CD14-positive monocyte (primary cell): Measurements from ENCODE around the gene GABARAP. TPM values are rescaled to one million over a fixed set of nuclear protein-coding genes. Genes with fewer than 3 reads are reported as not detected.
A peak's percentile ranks its signal among the peaks of the same experiment; 100 is the strongest.

Experiments
- DNase-seq, 3 donors: peaks; one replicate each; pipeline ENCODE4 v3.0.0-alpha.2; 2011 to 2022
- H2AFZ ChIP-seq: 2 replicates; pipeline ENCODE4 v1.6.0; 2012; ENCODE audit warnings: mild to moderate bottlenecking, low read depth, low read length, inconsistent platforms; ENCODE audit not compliant: insufficient read depth, poor library complexity, severe bottlenecking
- H3K27ac ChIP-seq, 2 donors: 1 replicate in 1 of 2; 2 replicates in 1 of 2; pipeline ENCODE4 v1.5.1; 2012 to 2013; ENCODE audit warnings: low read length in 2 of 2, control low read depth in 1 of 2, inconsistent platforms in 1 of 2, low read depth in 1 of 2, mild to moderate bottlenecking in 1 of 2
- H3K27me3 ChIP-seq, 2 donors: one replicate each; pipeline versions ENCODE4 v1.6.0 to v1.6.1; 2011 to 2013; ENCODE audit warnings: low read length in 2 of 2; ENCODE audit not compliant: control insufficient read depth in 2 of 2, insufficient read depth in 2 of 2
- H3K36me3 ChIP-seq, 2 donors: replicated peaks in 1 of 2; 1 replicate in 1 of 2; 2 replicates in 1 of 2; pipeline versions ENCODE4 v1.5.1 to v1.6.1; 2012 to 2013; ENCODE audit warnings: low read length in 2 of 2, control low read depth in 1 of 2, inconsistent platforms in 1 of 2, mild to moderate bottlenecking in 1 of 2; ENCODE audit not compliant: insufficient read depth in 2 of 2, control insufficient read depth in 1 of 2
- H3K4me1 ChIP-seq, 2 donors: 1 replicate in 1 of 2; 2 replicates in 1 of 2; pipeline versions ENCODE4 v1.5.1 to v1.6.1; 2012 to 2013; ENCODE audit warnings: low read length in 2 of 2, control low read depth in 1 of 2, inconsistent platforms in 1 of 2, mild to moderate bottlenecking in 1 of 2, moderate library complexity in 1 of 2; ENCODE audit not compliant: insufficient read depth in 2 of 2, control insufficient read depth in 1 of 2
- H3K4me2 ChIP-seq: replicated peaks from 2 replicates; pipeline ENCODE3; 2012; ENCODE audit warnings: low read length, moderate library complexity, mild to moderate bottlenecking; ENCODE audit not compliant: poor library complexity, severe bottlenecking; ENCODE audit errors: extremely low read depth
- H3K4me3 ChIP-seq, 3 experiments: fragments of 200-600 bp in 1 of 3; sonication (generic) in 1 of 3; replicated peaks in 1 of 3; 1 replicate in 2 of 3; 2 replicates in 1 of 3; pipeline ENCODE4 v1.5.1; 2011 to 2013; ENCODE audit warnings: low read length in 3 of 3, mild to moderate bottlenecking in 3 of 3, control low read depth in 2 of 3, low read depth in 2 of 3, inconsistent platforms in 1 of 3, moderate library complexity in 1 of 3
- H3K79me2 ChIP-seq: 2 replicates; pipeline ENCODE4 v1.6.0; 2012; ENCODE audit warnings: mild to moderate bottlenecking, control low read depth, inconsistent platforms, low read length, moderate library complexity; ENCODE audit not compliant: insufficient read depth
- H3K9ac ChIP-seq: 2 replicates; pipeline ENCODE4 v1.6.0; 2017; ENCODE audit warnings: low read length, mild to moderate bottlenecking; ENCODE audit not compliant: insufficient read depth, poor library complexity, severe bottlenecking
- H3K9me3 ChIP-seq, 2 donors: replicated peaks in 1 of 2; 1 replicate in 1 of 2; 2 replicates in 1 of 2; pipeline versions ENCODE4 v1.5.1 to v1.6.1; 2012 to 2013; ENCODE audit warnings: low read length in 2 of 2, control low read depth in 1 of 2; ENCODE audit not compliant: control insufficient read depth in 1 of 2, insufficient read depth in 1 of 2
- H4K20me1 ChIP-seq: 2 replicates; pipeline ENCODE4 v1.6.0; 2012; ENCODE audit warnings: mild to moderate bottlenecking, low read length, control low read depth, moderate library complexity; ENCODE audit not compliant: insufficient read depth
- H3K27ac Mint-ChIP-seq, 7 donors: one replicate each; pipeline ENCODE4 v1.8.0; 2020; ENCODE audit warnings: mild to moderate bottlenecking in 7 of 7, mixed read lengths in 7 of 7, moderate library complexity in 6 of 7, inconsistent platforms in 2 of 7
- H3K27me3 Mint-ChIP-seq, 3 donors: one replicate each; pipeline ENCODE4 v1.8.0; 2021 to 2022; ENCODE audit warnings: low read depth in 3 of 3, mild to moderate bottlenecking in 3 of 3, mixed read lengths in 3 of 3, moderate library complexity in 3 of 3, inconsistent platforms in 1 of 3
- H3K36me3 Mint-ChIP-seq, 2 donors: one replicate each; pipeline ENCODE4 v1.8.0; 2020; ENCODE audit warnings: mixed read lengths in 2 of 2, inconsistent platforms in 1 of 2, mild to moderate bottlenecking in 1 of 2
- H3K4me1 Mint-ChIP-seq: one replicate; pipeline ENCODE4 v1.8.0; 2020; ENCODE audit warnings: mild to moderate bottlenecking, mixed read lengths
- H3K4me3 Mint-ChIP-seq, 2 donors: one replicate each; pipeline ENCODE4 v1.8.0; 2020; ENCODE audit warnings: mild to moderate bottlenecking in 2 of 2, mixed read lengths in 2 of 2, moderate library complexity in 1 of 2
- H3K9me3 Mint-ChIP-seq, 7 donors: one replicate each; pipeline ENCODE4 v1.8.0; 2020 to 2022; ENCODE audit warnings: mixed read lengths in 7 of 7, mild to moderate bottlenecking in 6 of 7, moderate library complexity in 6 of 7, inconsistent platforms in 2 of 7
- WGBS: methylation state at CpG from one replicate; pipeline ENCODE4 v1.1.5; 2013; ENCODE audit warnings: missing lambda C conversion rate; ENCODE audit not compliant: insufficient coverage; 5-methylcytosine and 5-hydroxymethylcytosine counted together
- intact Hi-C, 2 donors: fragments of 100-400 bp; cut with micrococcal nuclease; formaldehyde crosslinking; loops; one replicate each; pipeline versions ENCODE4 v1.15.0 to v1.15.1; 2023
- polyA plus RNA-seq, 3 donors: library from polyadenylated mRNA; depleted of rRNA in 1 of 3; unstranded in 2 of 3; stranded (reverse) in 1 of 3; fragments of 300-500 nt in 2 of 3; fragments of >200 nt in 1 of 3; fragmentation: Illumina TruSeq in 2 of 3; gene quantifications; 1 replicate in 2 of 3; 2 replicates in 1 of 3; pipeline ENCODE4 v1.2.3, GENCODE V29; 2012 to 2021
- TF ChIP-seq, protein P1 (sequence below): fragments of 200-600 bp; IDR thresholded peaks from one replicate; pipeline ENCODE4 v1.8.0; 2022; ENCODE audit warnings: antibody characterized with exemption, mild to moderate bottlenecking

GABARAP gene
- polyA plus RNA-seq, 3 donors, result 1,029 to 2,937 (median 2,814) TPM

DNA sequence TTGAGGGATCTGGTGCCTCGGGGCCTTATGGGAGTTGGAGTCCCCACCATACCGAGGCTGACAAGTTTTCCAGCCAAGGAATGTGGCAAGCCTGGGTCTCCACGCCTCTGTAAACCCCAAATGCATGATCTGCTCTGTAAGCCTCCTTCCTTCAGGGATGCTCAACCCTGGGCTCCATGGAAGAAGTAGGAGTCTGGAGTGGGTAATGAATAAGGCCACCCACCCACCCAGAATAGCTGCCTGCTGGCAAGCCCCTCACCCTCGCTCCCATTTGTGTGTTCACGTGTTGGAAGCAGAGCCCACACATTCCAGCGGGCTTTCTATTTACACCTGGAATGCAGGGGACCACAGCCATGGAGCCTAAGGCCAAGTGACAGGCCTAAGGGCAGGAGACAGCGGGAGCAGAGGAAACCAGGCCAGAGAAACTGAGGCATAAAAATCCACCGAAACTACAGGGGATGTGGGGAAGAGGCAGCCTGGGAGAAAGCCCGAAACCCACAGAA lies 27.1 kb downstream of the GABARAP start:
- TF ChIP-seq, protein P1, sequence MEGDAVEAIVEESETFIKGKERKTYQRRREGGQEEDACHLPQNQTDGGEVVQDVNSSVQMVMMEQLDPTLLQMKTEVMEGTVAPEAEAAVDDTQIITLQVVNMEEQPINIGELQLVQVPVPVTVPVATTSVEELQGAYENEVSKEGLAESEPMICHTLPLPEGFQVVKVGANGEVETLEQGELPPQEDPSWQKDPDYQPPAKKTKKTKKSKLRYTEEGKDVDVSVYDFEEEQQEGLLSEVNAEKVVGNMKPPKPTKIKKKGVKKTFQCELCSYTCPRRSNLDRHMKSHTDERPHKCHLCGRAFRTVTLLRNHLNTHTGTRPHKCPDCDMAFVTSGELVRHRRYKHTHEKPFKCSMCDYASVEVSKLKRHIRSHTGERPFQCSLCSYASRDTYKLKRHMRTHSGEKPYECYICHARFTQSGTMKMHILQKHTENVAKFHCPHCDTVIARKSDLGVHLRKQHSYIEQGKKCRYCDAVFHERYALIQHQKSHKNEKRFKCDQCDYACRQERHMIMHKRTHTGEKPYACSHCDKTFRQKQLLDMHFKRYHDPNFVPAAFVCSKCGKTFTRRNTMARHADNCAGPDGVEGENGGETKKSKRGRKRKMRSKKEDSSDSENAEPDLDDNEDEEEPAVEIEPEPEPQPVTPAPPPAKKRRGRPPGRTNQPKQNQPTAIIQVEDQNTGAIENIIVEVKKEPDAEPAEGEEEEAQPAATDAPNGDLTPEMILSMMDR, result no peak
- H4K20me1 ChIP-seq, result peaks cover 51% of the 10 kb centered on the region

DNA sequence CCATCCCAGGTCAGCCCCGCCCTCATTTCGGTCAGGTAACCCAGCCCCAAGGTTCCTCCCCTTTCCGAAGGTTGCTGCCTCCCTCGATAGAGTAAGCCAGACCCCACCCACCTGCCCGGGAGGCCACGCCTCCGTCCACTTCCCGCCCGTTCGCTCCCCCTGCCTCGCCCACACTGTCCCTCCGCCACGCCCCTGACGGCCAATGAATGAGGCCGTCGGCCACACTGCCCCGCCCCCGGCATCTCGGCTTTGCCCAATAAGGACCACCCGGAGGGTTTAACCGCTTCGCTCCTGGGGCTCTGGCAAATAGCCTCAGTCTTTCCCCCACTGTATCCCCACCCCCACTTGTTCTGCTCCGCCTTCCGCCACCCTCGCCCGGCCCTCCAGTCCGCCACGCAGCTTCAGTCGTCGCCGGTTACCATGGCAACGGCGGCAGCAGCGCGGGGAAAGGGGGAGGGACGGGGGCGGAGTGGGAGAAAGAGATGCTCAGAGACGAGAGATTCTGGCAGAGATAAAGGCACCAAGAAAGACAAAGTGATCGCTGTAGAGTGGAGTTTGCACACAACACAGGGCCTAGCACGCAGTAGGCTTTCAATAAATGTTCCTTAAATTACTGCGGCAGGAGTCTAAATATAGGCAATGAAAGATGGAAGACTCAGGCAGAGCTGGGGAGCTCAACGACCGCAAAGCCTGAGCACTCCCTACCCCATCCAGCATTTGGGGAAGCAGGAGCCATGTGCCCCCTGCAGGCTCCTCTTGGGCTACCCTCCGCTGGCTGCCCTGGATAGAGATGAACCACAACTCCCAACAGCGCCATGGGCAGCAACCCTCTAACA lies 27.7 kb downstream of the GABARAP start:
- Histone ChIP-seq H3K4me2 (peak overlapping the region; percentile 78), H3K36me3 (no peaks in the 10 kb centered on the region), H3K9ac (peak overlapping the region; percentile 39), H2AFZ (no peak overlapping the region), H4K20me1 (peaks cover 52% of the 10 kb centered on the region), H3K9me3 (no peaks in the 10 kb centered on the region), H3K27me3 (no peaks in the 10 kb centered on the region), H3K4me1 (peaks cover 56 to 59% of the 10 kb centered on the region in 2 donors), H3K79me2 (peaks cover 63% of the 10 kb centered on the region), H3K27ac (peak overlapping the region; percentile 69 to 71), H3K4me3 (peak overlapping the region; percentile 46 to 83 (median 62))
- TF ChIP-seq, protein P1, result peak; percentile 50
- peak overlapping the region; percentile 89 to 90 for H3K4me3 Mint-ChIP-seq
- peak overlapping the region; percentile 91 to 100 (median 99) for H3K27ac Mint-ChIP-seq
- H3K9me3 Mint-ChIP-seq, result no peaks in the 10 kb centered on the region
- 0% methylated on average over 31 of the region's 45 CpGs for WGBS
- peaks cover 4 to 12% of the 10 kb centered on the region in 2 donors for H3K36me3 Mint-ChIP-seq
- peaks cover 1 to 11% (median 3%) of the 10 kb centered on the region in 3 donors for H3K27me3 Mint-ChIP-seq
- intact Hi-C loops, result loop anchor here in 1 of 2 donors (2.0 to 10.0 kb wide), 3 partner anchors 20 to 190 kb away; partner anchors contain the start of genes CTDNEP1, DVL2, ELP5 and NLGN2
- peaks cover 66% of the 10 kb centered on the region for H3K4me1 Mint-ChIP-seq
- DNase-seq, result peak; percentile 91 to 96 (median 92)

More for the DNA sequence above, 27.1 kb downstream of the GABARAP start:
- Mint-ChIP-seq H3K9me3 (peaks cover 0 to 2% (median 0%) of the 10 kb centered on the region in 7 donors), H3K4me1 (peaks cover 68% of the 10 kb centered on the region), H3K36me3 (peaks cover 2 to 9% of the 10 kb centered on the region in 2 donors), H3K27me3 (peaks cover 2 to 11% (median 3%) of the 10 kb centered on the region in 3 donors), H3K27ac (peak overlapping the region in 6 of 7 donors; percentile 94 to 100 (median 99)), H3K4me3 (peak overlapping the region; percentile 89 to 90)
- 20% methylated on average over 2 of the region's 9 CpGs for WGBS
- Histone ChIP-seq H3K27me3 (no peaks in the 10 kb centered on the region), H3K9me3 (no peaks in the 10 kb centered on the region), H3K79me2 (peaks cover 63% of the 10 kb centered on the region), H3K27ac (peak overlapping the region; percentile 69 to 71), H3K4me2 (peak overlapping the region; percentile 78), H3K4me3 (peak overlapping the region in 2 of 3 experiments; percentile 62 to 83), H3K36me3 (no peaks in the 10 kb centered on the region), H2AFZ (no peak overlapping the region), H3K9ac (no peak overlapping the region), H3K4me1 (peaks cover 58 to 63% of the 10 kb centered on the region in 2 donors)
- DNase-seq, result no peak
- intact Hi-C loops, result loop anchor here in 1 of 2 donors (2.0 to 10.0 kb wide), 3 partner anchors 20 to 190 kb away; partner anchors contain the start of genes CTDNEP1, DVL2, ELP5 and NLGN2
